Heart right ventricle (tissue), 16 donors: ENCODE results near the gene KNG1. TPM values are rescaled to one million over a fixed set of nuclear protein-coding genes. Genes with fewer than 3 reads are reported as not detected.

Experiments
- ATAC-seq, 8 donors: fragments of 200-7000 bp; cut with Tn5 transposase; one replicate each; pipeline ENCODE4 v1.9.1; 2020; ENCODE audit warnings: mild to moderate bottlenecking in 8 of 8, moderate library complexity in 8 of 8, moderate number of reproducible peaks in 1 of 8
- DNase-seq, 2 donors: peaks; one replicate each; pipeline ENCODE4 v3.0.0-alpha.2; 2020
- H3K27ac ChIP-seq, 10 donors: fragments of 200-600 bp; sonication (generic) in 2 of 10; one replicate each; pipeline versions ENCODE4 v1.5.0 to v1.8.0; 2020 to 2022; ENCODE audit warnings: mild to moderate bottlenecking in 3 of 10
- H3K27me3 ChIP-seq, 7 donors: fragments of 200-600 bp; one replicate each; pipeline ENCODE4 v1.8.0; 2021 to 2022; ENCODE audit warnings: mild to moderate bottlenecking in 2 of 7
- H3K36me3 ChIP-seq, 9 donors: fragments of 200-600 bp; sonication (generic) in 1 of 9; one replicate each; pipeline versions ENCODE4 v1.5.0 to v1.8.0; 2020 to 2022; ENCODE audit warnings: mild to moderate bottlenecking in 2 of 9
- H3K4me1 ChIP-seq, 9 donors: fragments of 200-600 bp; sonication (generic) in 1 of 9; one replicate each; pipeline versions ENCODE4 v1.5.0 to v1.8.0; 2020 to 2022; ENCODE audit warnings: mild to moderate bottlenecking in 4 of 9
- H3K4me3 ChIP-seq, 10 donors: fragments of 200-600 bp; sonication (generic) in 2 of 10; one replicate each; pipeline versions ENCODE4 v1.5.0 to v1.8.0; 2020 to 2022; ENCODE audit warnings: mild to moderate bottlenecking in 7 of 10, moderate library complexity in 2 of 10
- H3K9me3 ChIP-seq, 11 donors: fragments of 200-600 bp in 10 of 11; sonication (generic) in 2 of 11; one replicate each; pipeline versions ENCODE4 v1.5.0 to v1.8.0; 2013 to 2022; ENCODE audit warnings: mild to moderate bottlenecking in 2 of 11, control low read depth in 1 of 11, moderate library complexity in 1 of 11
- CTCF ChIP-seq, 9 donors: fragments of 200-600 bp; sonication (generic) in 2 of 9; IDR thresholded peaks; one replicate each; pipeline versions ENCODE4 v1.5.0 to v1.8.0; 2021 to 2022; ENCODE audit warnings: antibody characterized with exemption in 9 of 9, mild to moderate bottlenecking in 5 of 9, moderate library complexity in 1 of 9
- WGBS, 2 donors: extraction: QIAGEN DNeasy Blood & Tissue Kit; methylation state at CpG; one replicate each; pipeline ENCODE4 v1.1.7; 2013; ENCODE audit warnings: inconsistent platforms in 1 of 2; 5-methylcytosine and 5-hydroxymethylcytosine counted together
- intact Hi-C, 10 donors: fragments of 100-400 bp; cut with DNase I; formaldehyde crosslinking; loops; one replicate each; pipeline versions ENCODE4 v1.11.1 to v1.14.2; 2022
- microRNA-seq, 2 donors: library from miRNA; unstranded; fragments of <30 nt; microRNA quantifications; one replicate each; pipeline ENCODE4 v1.2.0, GENCODE V29; 2021
- polyA plus RNA-seq, 2 donors: library from polyadenylated mRNA; stranded (reverse); fragments of 200-250 nt; gene quantifications; one replicate each; pipeline ENCODE4 v1.2.3, GENCODE V29; 2013
- total RNA-seq, 10 donors: library from RNA; stranded (reverse); fragmentation: NEBNext Ultra II Directional in 3 of 10; extraction: Animal tissue kit (Norgen Biotek cat#: 25700) in 3 of 10; gene quantifications; one replicate each; pipeline versions ENCODE4 v1.2.1 to v1.2.4, GENCODE V29; 2021 to 2023
- donor health status: Arrhythmogenic right ventricular cardiomyopathy.
- donor health status: ischemic (EF 13 %, LVEDD 7.1; RV severe dilation, severe dysfunction).
- donor health status: healthy with polysubstance abuse.
- donor health status: DM: no; HTN: yes; CAD: no.
- donor health status: DM: no; HTN: no; CAD: no.
- donor health status: ischemic (EF 25% LVEDD 6.9; RV normal size, moderate dysfunction).
- donor health status: ischemic (EF 25% LVEDD 5.7; RV mildly dilated, moderate dysfunction).
- donor health status: healthy.
- donor health status: DM: yes; HTN: yes; CAD: no.
- donor health status: Ischemic cardiomyopathy.
- donor health status: ischemic (EF 35%, LVEDD 5.7; RV mildly dilated, moderate dysfunction).
- donor health status: nonischemic (EF 11% LVEDD 7.7; RV severe dilation, severe dysfunction).
- donor health status: DM: yes; HTN: yes; CAD: no.
- donor health status: PGD.
- donor health status: ischemic (EF 29% LVEDD 5.4; RV normal size, mild dysfunction).
- donor health status: nonischemic (EF 23%, LVEDD 6.1; RV moderate dilation, normal function).

Gene KNG1
- total and polyA plus RNA-seq, 12 donors = 0.07 to 0.92 (median 0.39) TPM; not detected in 2

- 69 to 75% methylated on average over 8 of the region's 8 CpGs for WGBS, 2 donors
- Histone ChIP-seq H3K36me3 (peaks cover 0 to 98% (median 58%) of the 10 kb centered on the region in 9 donors), H3K27me3 (no peaks in the 10 kb centered on the region), H3K4me3 (no peak overlapping the region), H3K27ac (no peak overlapping the region), H3K9me3 (no peaks in the 10 kb centered on the region), H3K4me1 (peaks cover 3 to 46% (median 34%) of the 10 kb centered on the region in 9 donors)
- intact Hi-C loops = no loop called here
- ATAC-seq (peak in 2 of 8 donors; percentile 8 to 13), DNase-seq (no peak)
- TF ChIP-seq CTCF (IDR thresholded peaks at IDR 0.05) = no peak
Observed at GRCh38 chr3:186790261-186790981, 73.3 kb downstream of the KNG1 start.

Small RNA genes within 50 kb of the gene (microRNA-seq; reads per million reads assigned to microRNA genes)
- gene MIR1248 = 2.4 to 2.6 reads per million in 2 donors

Other genes with a start within 250 kb of the KNG1 start
- 1 to 10 TPM in 5 of 10 donors, under 1 TPM in 5; 0.28 to 1.6 (median 1.00) TPM for gene CRYGS, start 173.0 kb upstream of the KNG1 start, total RNA-seq
- 1 to 10 TPM; 1.2 to 8.9 TPM for gene CRYGS, start 173.0 kb upstream of the KNG1 start, polyA plus RNA-seq
- 1 to 10 TPM; 5.6 to 7.9 (median 6.9) TPM for gene TBCCD1, start 150.0 kb upstream of the KNG1 start, total RNA-seq
- 1 to 10 TPM; 3.1 to 5.7 TPM for gene TBCCD1, start 150.0 kb upstream of the KNG1 start, polyA plus RNA-seq
- 10 to 100 TPM; 17.9 to 39.9 (median 23.9) TPM for gene DNAJB11, start 146.6 kb upstream of the KNG1 start, total RNA-seq
- 100 to 1,000 TPM in 1 of 2 donors, 10 to 100 TPM in 1; 36.9 to 147 TPM for gene DNAJB11, start 146.6 kb upstream of the KNG1 start, polyA plus RNA-seq
- not detected for gene AHSG, start 104.3 kb upstream of the KNG1 start, total RNA-seq
- not detected for gene AHSG, start 104.3 kb upstream of the KNG1 start, polyA plus RNA-seq
- gene FETUB, start 77.0 kb upstream of the KNG1 start, total RNA-seq = under 1 TPM in 4 of 10 donors, not detected in 6; 0.21 to 0.42 (median 0.30) TPM
- gene FETUB, start 77.0 kb upstream of the KNG1 start, polyA plus RNA-seq = not detected
- gene HRG, start 51.3 kb upstream of the KNG1 start, total RNA-seq = under 1 TPM in 1 of 10 donors, not detected in 9; 0.20 TPM
- gene HRG, start 51.3 kb upstream of the KNG1 start, polyA plus RNA-seq = not detected
- 100 to 1,000 TPM; 314 to 476 (median 439) TPM for gene EIF4A2, start 66.2 kb downstream of the KNG1 start, total RNA-seq
- 100 to 1,000 TPM; 231 to 401 TPM for gene EIF4A2, start 66.2 kb downstream of the KNG1 start, polyA plus RNA-seq
- 10 to 100 TPM in 1 of 10 donors, 1 to 10 TPM in 9; 5.8 to 10.6 (median 8.0) TPM for gene RFC4, start 89.1 kb downstream of the KNG1 start, total RNA-seq
- 10 to 100 TPM in 1 of 2 donors, 1 to 10 TPM in 1; 9.4 to 18.8 TPM for gene RFC4, start 89.1 kb downstream of the KNG1 start, polyA plus RNA-seq
- gene ADIPOQ, start 125.4 kb downstream of the KNG1 start, total RNA-seq = 10 to 100 TPM in 4 of 10 donors, 1 to 10 TPM in 3, under 1 TPM in 2, not detected in 1; 0.39 to 47.0 (median 6.8) TPM
- gene ADIPOQ, start 125.4 kb downstream of the KNG1 start, polyA plus RNA-seq = 10 to 100 TPM in 1 of 2 donors, 1 to 10 TPM in 1; 6.5 to 17.2 TPM
- 10 to 100 TPM; 55.9 to 94.7 (median 68.7) TPM for gene ST6GAL1, start 213.2 kb downstream of the KNG1 start, total RNA-seq
- gene ST6GAL1, start 213.2 kb downstream of the KNG1 start, polyA plus RNA-seq = 10 to 100 TPM; 19.5 to 36.3 TPM